Neural progenitor cell (in vitro differentiated cells): Measurements from ENCODE around the gene RAMP1. TPM values are rescaled to one million over a fixed set of nuclear protein-coding genes. Genes with fewer than 3 reads are reported as not detected.

Source experiments
- DNase-seq: peaks from one replicate; pipeline ENCODE4 v3.0.0-alpha.2; 2016; ENCODE audit warnings: low spot score
- H2AFZ ChIP-seq: fragments of 200-600 bp; sonication (generic); replicated peaks from 2 replicates; pipeline ENCODE4 v1.6.1; 2016; ENCODE audit warnings: antibody characterized with exemption
- H3F3A ChIP-seq: fragments of 200-600 bp; sonication (generic); 2 replicates; pipeline ENCODE4 v1.6.1; 2016; ENCODE audit warnings: antibody characterized with exemption, low read depth
- H3K27ac ChIP-seq: fragments of 200-600 bp; sonication (generic); 2 replicates; pipeline ENCODE4 v1.5.1; 2016; ENCODE audit warnings: mild to moderate bottlenecking
- H3K27me3 ChIP-seq: fragments of 200-600 bp; sonication (generic); 2 replicates; pipeline ENCODE4 v1.6.1; 2016; ENCODE audit warnings: mild to moderate bottlenecking, moderate library complexity
- H3K36me3 ChIP-seq: fragments of 200-600 bp; sonication (generic); 2 replicates; pipeline ENCODE4 v1.5.1; 2016
- H3K4me1 ChIP-seq: fragments of 200-600 bp; sonication (generic); 2 replicates; pipeline ENCODE4 v1.6.1; 2016; ENCODE audit warnings: mixed run types
- H3K4me2 ChIP-seq: fragments of 200-600 bp; sonication (generic); 2 replicates; pipeline ENCODE4 v1.6.1; 2016
- H3K4me3 ChIP-seq: fragments of 200-600 bp; sonication (generic); 2 replicates; pipeline ENCODE4 v1.5.1; 2016
- H3K79me2 ChIP-seq: fragments of 200-600 bp; sonication (generic); 2 replicates; pipeline ENCODE4 v1.6.1; 2016; ENCODE audit warnings: low read depth
- H3K9ac ChIP-seq: fragments of 200-600 bp; sonication (generic); 2 replicates; pipeline ENCODE4 v1.6.1; 2016
- H3K9me3 ChIP-seq: fragments of 200-600 bp; sonication (generic); 2 replicates; pipeline ENCODE4 v1.5.1; 2016; ENCODE audit warnings: low read depth
- H4K20me1 ChIP-seq: fragments of 200-600 bp; sonication (generic); 2 replicates; pipeline ENCODE4 v1.6.1; 2016; ENCODE audit warnings: low read depth
- H3K27ac Mint-ChIP-seq: 3 replicates; pipeline ENCODE4 v1.8.0; 2021; ENCODE audit warnings: mixed read lengths
- H3K27me3 Mint-ChIP-seq: 2 replicates; pipeline ENCODE4 v1.8.0; 2022; ENCODE audit warnings: low read depth, mild to moderate bottlenecking, inconsistent platforms, moderate library complexity, mixed read lengths; ENCODE audit not compliant: insufficient read depth
- H3K36me3 Mint-ChIP-seq: 3 replicates; pipeline ENCODE4 v1.8.0; 2021; ENCODE audit warnings: mixed read lengths
- H3K4me1 Mint-ChIP-seq: 3 replicates; pipeline ENCODE4 v1.8.0; 2021; ENCODE audit warnings: mixed read lengths
- H3K4me3 Mint-ChIP-seq: 3 replicates; pipeline ENCODE4 v1.8.0; 2021; ENCODE audit warnings: mild to moderate bottlenecking, moderate library complexity, mixed read lengths
- H3K9me3 Mint-ChIP-seq: 3 replicates; pipeline ENCODE4 v1.8.0; 2020; ENCODE audit warnings: mixed read lengths
- CTCF ChIP-seq: fragments of 200-600 bp; sonication (generic); IDR thresholded peaks from 2 replicates; pipeline ENCODE4 v1.5.1; 2017; ENCODE audit warnings: antibody characterized with exemption, mild to moderate bottlenecking
- EZH2 ChIP-seq: fragments of 200-600 bp; sonication (generic); IDR thresholded peaks from 2 replicates; pipeline ENCODE4 v1.6.1; 2017; ENCODE audit warnings: antibody characterized with exemption, mild to moderate bottlenecking, moderate library complexity
- EZH2phosphoT487 ChIP-seq: fragments of 200-600 bp; sonication (generic); IDR thresholded peaks from 2 replicates; pipeline ENCODE4 v1.6.1; 2017; ENCODE audit warnings: antibody characterized with exemption
- total RNA-seq: library from RNA; depleted of rRNA; stranded (reverse); fragments of >200 nt; gene quantifications from 2 replicates; pipeline ENCODE4 v1.2.3, GENCODE V29; 2015; ENCODE audit warnings: low replicate concordance

The RAMP1 gene
- total RNA-seq, 1 donor from 2014 or later, result not detected

GRCh38 chr2:237876532-237876931 is 17.1 kb downstream of the RAMP1 start:
- Mint-ChIP-seq H3K36me3 (no peaks in the 10 kb centered on the region), H3K4me1 (peaks cover 19% of the 10 kb centered on the region), H3K27ac (no peak overlapping the region), H3K4me3 (no peak overlapping the region), H3K9me3 (no peaks in the 10 kb centered on the region), H3K27me3 (peaks cover 4% of the 10 kb centered on the region)
- Histone ChIP-seq H3K9ac (no peak overlapping the region), H3K4me3 (no peak overlapping the region), H4K20me1 (no peaks in the 10 kb centered on the region), H3F3A (no peaks in the 10 kb centered on the region), H2AFZ (no peak overlapping the region), H3K79me2 (no peaks in the 10 kb centered on the region), H3K9me3 (no peaks in the 10 kb centered on the region), H3K4me2 (no peak overlapping the region), H3K27me3 (no peaks in the 10 kb centered on the region), H3K4me1 (peaks cover 9% of the 10 kb centered on the region), H3K36me3 (no peaks in the 10 kb centered on the region), H3K27ac (no peak overlapping the region)
- DNase-seq, result no peak
- no peak for TF ChIP-seq EZH2phosphoT487
- no peak for TF ChIP-seq CTCF
- TF ChIP-seq EZH2, result no peak

GRCh38 chr2:237876951-237877491 is 17.6 kb downstream of the RAMP1 start:
- Histone ChIP-seq H3F3A (no peaks in the 10 kb centered on the region), H3K27me3 (no peaks in the 10 kb centered on the region), H2AFZ (no peak overlapping the region), H3K36me3 (no peaks in the 10 kb centered on the region), H3K4me3 (no peak overlapping the region), H3K27ac (no peak overlapping the region), H3K79me2 (no peaks in the 10 kb centered on the region), H4K20me1 (no peaks in the 10 kb centered on the region), H3K9ac (no peak overlapping the region), H3K4me1 (peaks cover 9% of the 10 kb centered on the region), H3K4me2 (no peak overlapping the region), H3K9me3 (no peaks in the 10 kb centered on the region)
- Mint-ChIP-seq H3K4me3 (no peak overlapping the region), H3K27me3 (peaks cover 4% of the 10 kb centered on the region), H3K27ac (no peak overlapping the region), H3K36me3 (no peaks in the 10 kb centered on the region), H3K4me1 (peaks cover 17% of the 10 kb centered on the region), H3K9me3 (no peaks in the 10 kb centered on the region)
- no peak for DNase-seq
- TF ChIP-seq EZH2phosphoT487 (no peak), EZH2 (no peak), CTCF (no peak)

- Mint-ChIP-seq H3K27me3 (peaks cover 4% of the 10 kb centered on the region), H3K36me3 (no peaks in the 10 kb centered on the region), H3K4me3 (no peak overlapping the region), H3K4me1 (peaks cover 17% of the 10 kb centered on the region), H3K9me3 (no peaks in the 10 kb centered on the region), H3K27ac (no peak overlapping the region)
- no peaks in the 10 kb centered on the region for H3K9me3 ChIP-seq
- TF ChIP-seq EZH2 (no peak), CTCF (no peak), EZH2phosphoT487 (no peak)
- H3K4me3 ChIP-seq, result no peak overlapping the region
- no peak for DNase-seq
- H3K9ac ChIP-seq, result no peak overlapping the region
- H3K27me3 ChIP-seq, result no peaks in the 10 kb centered on the region
- no peaks in the 10 kb centered on the region for H3K79me2 ChIP-seq
- no peak overlapping the region for H3K4me2 ChIP-seq
- no peak overlapping the region for H2AFZ ChIP-seq
- peaks cover 9% of the 10 kb centered on the region for H3K4me1 ChIP-seq
- no peaks in the 10 kb centered on the region for H3F3A ChIP-seq
- no peaks in the 10 kb centered on the region for H3K36me3 ChIP-seq
- no peak overlapping the region for H3K27ac ChIP-seq
- H4K20me1 ChIP-seq, result no peaks in the 10 kb centered on the region
These were observed 18.3 kb downstream of the RAMP1 start for GRCh38 chr2:237877576-237878307.
